ENCODE measurements around the gene ANO10.
"Not testable (repeated sequence)": the region's sequence is repeated elsewhere in the genome, so short reads cannot be mapped to it uniquely, and the experiment has no call there.

Gene ANO10

DNA sequence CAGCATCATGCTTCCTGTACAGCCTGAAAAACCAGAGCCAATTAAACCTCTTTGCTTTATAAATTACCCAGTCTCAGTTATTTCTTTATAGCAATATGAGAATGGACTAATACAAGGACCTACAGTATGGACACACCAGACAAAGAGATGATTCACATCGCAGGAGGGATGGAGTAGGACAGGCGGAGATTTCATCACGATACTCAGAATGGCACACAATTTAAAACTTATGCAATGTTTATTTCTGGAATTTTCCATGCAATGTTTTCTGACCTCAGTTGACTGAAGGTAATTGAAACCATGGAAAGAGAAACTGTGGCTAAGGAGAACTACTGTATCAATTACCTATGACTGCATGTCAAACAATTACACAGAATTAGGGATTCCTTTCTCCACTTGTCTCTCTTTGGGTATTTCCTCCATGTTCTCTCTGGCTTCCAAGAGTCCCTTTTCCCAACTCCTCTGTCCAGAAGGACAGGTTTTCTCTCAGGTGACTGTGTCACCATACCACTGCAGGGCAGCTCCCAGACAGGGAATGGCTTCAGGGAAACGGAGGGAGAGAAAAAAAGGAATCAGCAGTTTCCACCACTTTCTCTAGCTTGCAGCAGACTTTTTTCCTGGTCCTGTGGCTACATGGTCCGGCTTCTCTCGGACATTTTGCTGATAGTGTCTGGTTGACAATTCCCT, 3.0 kb upstream of the ANO10 start:
- DNase-seq: no peak

DNA sequence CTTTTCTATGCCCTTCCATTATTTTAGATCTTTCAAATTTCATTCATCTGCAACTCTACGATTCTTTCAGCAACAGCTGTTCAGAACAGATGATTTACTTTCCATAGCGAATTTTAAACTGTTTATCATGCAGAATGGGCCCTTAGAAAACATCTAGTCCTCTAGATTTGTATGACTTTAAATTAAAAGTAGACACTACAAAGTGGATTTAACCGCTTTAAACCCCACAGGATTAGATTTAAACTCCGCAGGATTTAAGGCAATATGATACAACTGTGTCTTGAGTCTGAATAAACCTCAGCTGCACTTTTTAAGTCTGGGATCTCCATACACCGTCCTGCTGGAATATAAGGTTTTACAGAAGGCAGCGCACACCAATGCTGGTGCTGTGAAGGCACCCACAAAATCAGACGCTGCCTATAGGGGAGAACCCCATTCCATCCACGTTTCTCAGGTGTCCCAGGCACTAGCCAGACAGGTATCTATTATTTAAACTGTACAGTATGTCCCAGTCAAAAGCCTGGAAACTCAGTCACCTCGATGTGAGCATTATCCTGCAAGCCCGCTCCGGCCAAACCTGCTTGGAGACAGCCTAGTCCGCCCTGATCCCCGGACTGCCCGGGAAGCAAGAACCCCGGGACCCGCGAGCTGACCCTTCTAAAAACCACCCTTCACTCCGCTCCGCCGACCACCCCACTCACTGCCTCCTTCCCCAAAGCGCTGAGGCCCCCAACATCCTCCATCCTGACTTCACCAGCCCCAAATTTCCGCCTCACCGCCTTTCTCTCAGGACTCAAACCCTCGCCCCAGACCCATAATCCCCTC, 768 bp downstream of the ANO10 start:
- no peak for DNase-seq

DNA sequence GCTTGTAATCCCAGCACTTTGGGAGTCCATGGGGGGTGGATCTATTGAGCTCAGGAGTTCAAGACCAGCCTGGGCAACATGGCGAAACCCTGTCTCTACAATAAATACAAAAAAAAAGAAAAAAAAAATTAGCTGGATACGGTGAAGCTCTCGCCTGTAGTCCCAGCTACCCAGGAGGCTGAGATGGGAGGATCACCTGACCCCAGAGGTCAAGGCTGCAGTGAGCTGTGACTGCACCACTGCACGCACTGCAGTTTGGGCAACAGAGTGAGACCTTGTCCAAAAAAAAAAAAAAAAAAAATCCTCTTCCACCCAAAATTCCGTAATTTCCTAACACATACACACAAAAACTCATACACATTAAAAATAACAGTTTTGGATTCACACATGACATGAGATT, 2.2 kb downstream of the ANO10 start:
- no peak for DNase-seq

DNA sequence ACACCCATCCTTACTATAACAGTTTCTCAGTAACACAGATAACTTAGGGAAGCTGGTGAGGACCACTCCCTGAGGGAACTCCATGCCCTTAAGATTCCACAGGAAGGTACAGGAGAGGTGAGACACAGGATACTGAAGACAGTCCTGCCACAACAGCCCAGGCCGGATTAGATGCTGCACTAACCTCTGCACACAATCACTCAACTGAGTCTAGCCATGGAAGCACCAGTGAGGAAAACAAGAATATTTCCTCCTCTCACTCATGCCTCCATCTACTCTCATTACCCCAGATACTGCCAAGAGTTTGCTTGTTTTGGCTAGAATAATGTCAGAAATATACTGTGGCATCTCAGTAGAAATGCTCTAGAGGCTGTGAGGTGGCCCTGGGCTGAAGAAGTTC, 3.7 kb downstream of the ANO10 start:
- DNase-seq: no peak

DNA sequence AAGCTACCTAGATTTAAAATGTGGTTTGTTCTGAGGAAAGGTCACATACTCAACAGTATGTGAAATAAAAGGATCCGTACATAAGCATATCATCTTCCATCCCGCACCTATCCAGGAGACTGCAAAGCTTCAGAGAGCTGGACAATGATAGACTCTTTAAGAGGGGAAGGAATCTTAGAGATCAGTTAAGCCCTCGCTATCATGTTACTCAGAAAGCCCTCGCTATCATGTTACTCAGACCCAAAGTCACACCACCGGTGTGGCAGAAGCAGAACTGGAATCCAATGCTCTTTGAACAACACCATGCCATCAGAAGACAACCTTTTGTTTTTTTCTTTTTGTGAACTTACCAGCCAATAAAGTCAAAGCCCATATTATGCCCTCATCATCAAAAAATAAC, 5.8 kb downstream of the ANO10 start:
- DNase-seq: no peak

DNA sequence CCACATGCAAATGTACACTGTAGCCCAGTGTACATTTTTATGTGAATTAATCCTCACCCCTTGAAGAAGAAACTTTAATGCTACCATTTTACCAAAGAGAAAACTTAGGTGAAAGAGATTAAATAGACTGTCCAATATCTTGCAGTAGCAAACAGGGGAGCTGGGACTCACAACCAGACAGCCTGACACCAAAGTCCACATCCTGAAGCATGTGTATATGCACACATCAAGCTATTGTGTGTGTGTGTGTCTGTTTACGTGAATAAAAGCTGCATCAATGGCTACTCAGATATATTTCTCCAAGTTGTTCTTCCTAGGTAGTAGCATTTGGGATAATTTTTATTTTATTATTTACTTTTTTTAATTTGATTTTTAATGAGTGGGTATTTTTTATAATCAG, 6.7 kb downstream of the ANO10 start:
- no peak for DNase-seq

DNA sequence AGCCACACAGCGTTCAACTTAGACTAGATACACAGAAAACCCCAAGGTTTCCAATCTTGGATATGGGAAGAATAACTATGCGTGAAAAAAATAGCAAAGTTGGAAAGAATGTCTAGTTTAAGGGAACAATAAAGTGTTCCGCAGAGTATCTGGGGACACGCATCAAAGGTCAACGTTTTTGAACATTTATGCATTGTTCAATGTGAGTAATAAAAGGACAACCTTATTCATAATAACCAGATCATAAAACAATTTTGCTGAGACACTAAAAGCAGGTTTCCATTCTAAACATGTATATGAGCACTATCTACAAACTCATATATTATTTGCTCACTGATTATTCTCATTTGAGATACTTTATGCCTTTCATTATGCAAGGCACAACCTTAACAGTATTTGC, 7.8 kb downstream of the ANO10 start:
- DNase-seq: no peak

DNA sequence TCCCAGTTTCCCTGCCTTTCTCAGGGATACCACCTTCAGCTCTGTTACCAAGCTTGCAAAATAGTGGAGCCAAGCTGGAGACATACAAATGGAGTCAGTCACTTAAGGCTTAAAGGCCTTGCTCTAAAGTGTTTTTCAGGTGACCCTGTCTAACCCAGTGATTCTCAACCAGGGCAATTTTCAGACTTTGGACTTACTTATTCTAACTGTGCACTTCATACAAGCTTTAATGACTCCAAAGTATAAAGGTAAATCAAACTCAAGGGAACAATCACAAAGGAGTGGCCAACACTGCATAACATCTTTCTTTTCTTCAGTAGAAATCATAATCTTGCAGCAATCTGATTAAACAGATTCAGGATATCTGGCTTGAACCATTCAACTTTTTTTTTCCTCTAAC, 9.4 kb downstream of the ANO10 start:
- no peak for DNase-seq

DNA sequence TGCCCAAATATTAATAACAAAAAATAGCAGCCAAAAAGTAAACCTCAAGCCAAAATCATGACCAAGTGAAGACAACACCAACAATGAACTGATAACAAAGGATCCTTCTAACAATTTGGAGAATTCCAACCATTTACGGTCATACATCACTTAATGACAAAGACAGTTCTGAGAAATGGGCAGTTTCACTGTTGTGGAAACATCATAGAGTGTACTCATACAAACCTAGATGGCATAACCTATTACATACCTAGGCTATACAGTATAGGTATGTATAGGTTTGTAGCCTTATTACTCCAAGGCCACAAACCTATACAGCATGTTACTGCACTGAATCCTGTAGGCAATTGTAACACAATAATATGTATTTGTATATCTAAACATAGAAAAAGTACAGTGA, 12.4 kb downstream of the ANO10 start:
- DNase-seq: no peak

DNA sequence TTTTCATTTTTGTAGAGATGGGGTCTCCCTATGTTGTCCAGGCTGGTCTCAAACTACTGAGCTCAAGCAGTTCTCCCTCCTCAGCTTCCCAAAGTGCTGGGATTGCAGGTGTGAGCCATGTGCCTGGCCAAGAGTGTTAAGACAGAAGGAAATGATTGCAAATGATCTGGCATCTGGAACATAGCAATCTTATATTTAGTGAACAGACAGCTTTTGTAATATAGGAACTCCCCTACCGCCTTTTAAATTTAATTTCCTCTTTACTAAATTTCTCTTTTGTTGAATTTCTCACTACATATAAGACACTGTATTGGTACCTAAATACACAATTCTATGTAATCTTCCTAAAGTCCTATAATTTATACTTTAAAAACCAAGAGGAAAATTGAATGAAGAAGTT, 13.1 kb downstream of the ANO10 start:
- no peak for DNase-seq

DNA sequence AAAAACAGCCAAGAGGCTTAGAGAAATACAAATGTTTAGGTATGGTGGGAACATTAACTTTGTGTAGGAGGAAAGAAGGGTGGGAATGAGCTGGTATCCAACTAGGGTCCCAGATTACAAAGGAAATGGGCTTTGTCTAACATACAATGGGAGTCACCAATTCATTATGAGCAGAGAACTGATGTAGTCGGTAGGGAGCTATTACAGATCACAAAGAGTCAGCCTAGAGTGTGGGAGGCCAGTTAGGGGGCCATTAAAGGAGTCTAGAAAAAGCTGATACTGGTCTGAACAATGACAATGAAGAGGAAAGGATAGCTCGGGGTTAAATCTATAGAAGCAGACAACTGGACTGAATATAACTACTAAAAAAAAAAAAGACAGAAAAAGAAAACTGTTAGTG, 15.5 kb downstream of the ANO10 start:
- DNase-seq: no peak

DNA sequence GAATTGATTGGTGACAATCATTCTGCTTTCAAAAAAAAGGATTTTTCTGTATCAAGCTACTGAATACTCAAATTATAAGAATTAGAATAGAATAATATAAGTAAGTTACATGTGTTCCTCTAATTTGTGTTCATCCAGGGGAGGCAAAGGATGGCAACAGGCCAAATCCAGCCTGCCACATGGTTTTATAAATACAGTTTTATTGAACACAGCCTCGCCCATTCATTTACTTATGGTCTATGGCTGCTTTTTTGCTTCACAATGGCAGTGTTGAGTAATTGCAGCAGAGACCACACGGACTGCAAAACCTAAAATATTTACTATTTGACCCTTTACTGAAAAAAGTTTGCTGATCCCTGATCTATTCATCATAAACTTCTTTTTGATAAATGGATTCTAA, 21.9 kb downstream of the ANO10 start:
- not testable (repeated sequence) for DNase-seq

DNA sequence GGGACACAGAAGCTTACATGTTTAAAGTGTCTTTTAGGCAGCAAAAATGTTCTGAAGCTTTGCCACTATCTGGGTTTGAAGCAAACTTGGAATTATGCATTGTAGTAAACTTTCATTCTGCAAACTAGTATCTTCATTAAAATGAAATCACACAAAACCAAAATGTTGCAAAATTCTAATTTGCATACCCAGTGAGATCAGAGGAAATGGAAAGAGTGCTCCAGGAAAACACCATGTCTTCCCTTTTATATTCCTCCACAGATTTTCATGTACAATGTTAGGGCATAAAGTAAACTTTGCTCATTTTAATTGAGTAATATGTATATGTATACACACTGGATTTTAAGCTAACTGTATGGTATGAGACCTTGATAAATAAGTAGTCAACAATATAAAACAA, 23.9 kb downstream of the ANO10 start:
- DNase-seq: no peak

DNA sequence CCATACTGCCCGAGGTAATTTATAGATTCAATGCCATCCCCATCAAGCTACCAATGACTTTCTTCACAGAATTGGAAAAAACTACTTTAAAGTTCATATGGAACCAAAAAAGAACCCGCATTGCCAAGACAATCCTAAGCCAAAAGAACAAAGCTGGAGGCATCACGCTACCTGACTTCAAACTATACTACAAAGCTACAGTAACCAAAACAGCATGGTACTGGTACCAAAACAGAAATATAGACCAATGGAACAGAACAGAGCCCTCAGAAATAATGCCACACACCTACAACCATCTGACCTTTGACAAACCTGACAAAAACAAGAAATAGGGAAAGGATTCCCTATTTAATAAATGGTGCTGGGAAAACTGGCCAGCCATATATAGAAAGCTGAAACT, 25.6 kb downstream of the ANO10 start:
- DNase-seq: not testable (repeated sequence)

DNA sequence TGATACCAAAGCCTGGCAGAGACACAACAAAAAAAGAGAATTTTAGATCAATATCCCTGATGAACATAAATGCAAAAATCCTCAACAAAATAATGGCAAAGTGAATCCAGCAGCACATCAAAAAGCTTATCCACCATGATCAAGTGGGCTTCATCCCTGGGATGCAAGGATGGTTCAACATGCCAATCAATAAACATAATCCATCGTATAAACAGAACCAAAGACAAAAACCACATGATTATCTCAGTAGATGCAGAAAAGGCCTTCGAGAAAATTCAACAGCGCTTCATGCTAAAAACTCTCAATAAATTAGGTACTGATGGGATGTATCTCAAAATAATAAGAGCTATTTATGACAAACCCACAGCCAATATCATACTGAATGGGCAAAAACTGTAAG, 26.5 kb downstream of the ANO10 start:
- not testable (repeated sequence) for DNase-seq

DNA sequence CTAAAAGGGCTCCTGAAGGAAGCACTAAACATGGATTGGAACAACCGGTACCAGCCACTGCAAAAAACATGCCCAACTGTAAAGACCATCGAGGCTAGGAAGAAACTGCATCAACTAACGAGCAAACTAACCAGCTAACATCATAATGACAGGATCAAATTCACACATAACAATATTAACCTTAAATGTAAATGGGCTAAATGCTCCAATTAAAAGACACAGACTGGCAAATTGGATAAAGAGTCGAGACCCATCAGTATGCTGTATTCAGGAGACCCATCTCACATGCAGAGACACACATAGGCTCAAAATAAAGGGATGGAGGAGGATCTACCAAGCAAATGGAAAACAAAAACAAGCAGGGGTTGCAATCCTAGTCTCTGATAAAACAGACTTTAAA, 28.2 kb downstream of the ANO10 start:
- DNase-seq: not testable (repeated sequence)

DNA sequence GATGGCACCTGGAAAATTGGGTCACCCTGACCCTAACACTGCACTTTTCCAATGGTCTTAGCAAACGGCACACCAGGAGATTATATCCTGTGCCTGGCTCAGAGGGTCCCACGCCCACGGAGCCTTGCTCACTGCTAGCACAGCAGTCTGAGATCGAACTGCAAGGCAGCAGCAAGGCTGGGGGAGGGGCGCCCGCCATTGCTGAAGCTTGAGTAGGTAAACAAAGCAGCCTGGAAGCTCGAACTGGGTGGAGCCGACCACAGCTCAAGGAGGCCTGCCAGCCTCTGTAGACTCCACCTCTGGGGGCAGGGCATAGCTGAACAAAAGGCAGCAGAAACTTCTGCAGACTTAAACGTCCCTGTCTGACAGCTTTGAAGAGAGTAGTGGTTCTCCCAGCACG, 29.9 kb downstream of the ANO10 start:
- not testable (repeated sequence) for DNase-seq

DNA sequence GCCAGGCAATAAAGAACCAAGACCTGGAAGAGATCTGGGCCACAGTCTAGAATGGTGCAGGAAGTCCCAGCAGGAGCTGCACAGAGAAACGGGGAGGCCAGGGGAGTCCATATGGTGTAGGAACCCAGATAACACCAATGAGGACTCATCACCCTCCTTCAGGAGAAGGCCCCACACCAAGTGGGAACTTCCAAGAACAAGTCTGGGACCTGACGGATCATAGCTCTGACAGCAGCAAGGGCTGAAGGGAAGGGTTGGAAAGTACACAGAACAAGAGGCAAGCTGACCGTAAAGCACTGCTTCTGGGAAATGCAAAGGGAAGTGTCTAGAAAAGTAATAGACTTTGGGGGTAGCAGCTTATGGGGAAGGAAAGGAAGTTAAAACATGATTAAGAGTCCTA, 34.5 kb downstream of the ANO10 start:
- DNase-seq: no peak

DNA sequence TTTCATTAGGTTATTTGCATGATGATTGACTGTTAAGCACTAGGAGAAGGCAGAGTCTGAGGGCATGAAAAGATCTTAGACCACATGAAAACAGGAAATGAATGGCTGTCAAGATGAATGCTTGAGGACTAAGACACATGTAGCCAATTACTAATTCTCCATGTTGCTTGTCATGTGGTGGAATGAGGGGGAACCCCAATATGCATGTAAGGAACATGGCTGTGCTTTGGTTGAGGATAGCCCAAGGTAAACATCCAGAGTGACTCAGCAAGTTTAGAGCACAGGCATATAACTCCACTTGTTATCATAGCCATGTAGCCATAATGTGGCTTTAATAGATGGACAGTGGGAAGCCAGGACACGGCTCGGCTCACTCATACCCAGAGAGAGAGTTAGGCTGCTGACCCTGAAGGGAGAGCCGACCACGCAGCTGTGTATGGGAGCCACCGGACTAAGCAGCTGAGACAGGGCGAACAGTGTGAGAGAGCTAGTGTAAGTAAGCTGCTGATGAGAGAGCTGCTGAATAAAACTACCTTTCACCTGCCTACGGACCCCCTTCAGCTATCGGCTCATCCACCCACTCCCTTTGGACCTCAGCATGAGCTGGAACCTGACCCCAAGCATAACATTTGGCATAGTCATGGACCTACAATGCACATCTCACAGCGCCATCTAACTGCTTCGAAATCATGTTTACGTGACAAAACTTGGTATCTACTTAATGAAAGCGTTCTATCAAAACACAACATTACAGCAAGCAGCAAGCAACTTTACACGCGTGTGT, 37.6 kb downstream of the ANO10 start:
- DNase-seq: no peak

DNA sequence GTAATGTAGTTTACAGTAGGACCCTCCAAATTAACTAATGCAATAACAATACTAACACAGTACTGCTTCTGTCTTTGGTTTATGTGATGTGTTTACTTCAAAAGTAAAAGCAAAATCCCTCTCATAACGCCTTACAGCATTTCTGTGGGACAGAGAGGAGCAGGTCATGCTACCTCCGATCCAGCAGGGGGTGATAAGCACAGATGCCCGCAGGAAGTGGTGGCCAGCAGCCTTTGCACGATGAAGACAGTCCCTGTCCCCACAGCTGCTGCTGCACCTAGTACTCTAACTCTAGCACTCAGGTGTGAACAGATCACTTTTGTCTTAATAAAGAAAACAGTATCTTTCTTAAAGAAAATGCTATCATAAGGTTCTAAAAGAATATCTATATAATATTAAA, 38.3 kb downstream of the ANO10 start:
- no peak for DNase-seq

DNA sequence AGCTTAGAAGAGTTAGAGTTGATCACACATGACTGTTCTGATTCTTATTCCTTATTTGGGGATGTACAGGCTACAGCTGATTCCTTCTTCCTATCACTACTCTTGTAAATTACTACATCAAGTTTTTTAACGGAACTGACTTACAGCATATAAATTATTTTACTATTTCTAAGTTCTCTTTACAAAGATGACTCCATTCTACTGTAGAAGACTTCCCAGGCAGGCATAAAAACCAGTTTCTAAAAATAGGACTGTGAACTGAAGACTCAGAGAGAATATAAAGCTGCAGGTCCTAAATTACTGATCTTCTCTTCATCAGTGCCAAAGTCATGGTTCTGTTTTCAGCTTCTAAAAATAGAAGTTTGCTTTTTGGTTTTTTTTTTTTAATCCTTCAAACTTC, 38.9 kb downstream of the ANO10 start:
- no peak for DNase-seq

DNA sequence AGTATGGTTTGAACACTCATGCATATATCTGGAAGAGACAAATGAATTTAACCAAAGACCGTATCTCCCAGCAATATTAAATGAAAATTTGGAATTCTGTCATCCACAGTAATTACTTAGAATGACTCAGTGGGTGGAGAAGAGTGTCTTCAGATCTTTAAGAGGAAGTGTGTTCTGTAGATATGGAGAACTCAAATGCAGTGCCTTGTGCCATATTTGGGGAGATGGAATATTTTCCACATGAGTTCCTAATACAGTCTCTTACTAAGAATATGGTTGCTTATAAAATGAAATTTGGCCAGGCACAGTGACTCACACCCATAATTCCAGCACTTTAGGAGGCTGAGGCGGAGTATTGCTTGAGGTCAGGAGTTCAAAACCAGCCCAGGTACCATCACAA, 40.5 kb downstream of the ANO10 start:
- no peak for DNase-seq

DNA sequence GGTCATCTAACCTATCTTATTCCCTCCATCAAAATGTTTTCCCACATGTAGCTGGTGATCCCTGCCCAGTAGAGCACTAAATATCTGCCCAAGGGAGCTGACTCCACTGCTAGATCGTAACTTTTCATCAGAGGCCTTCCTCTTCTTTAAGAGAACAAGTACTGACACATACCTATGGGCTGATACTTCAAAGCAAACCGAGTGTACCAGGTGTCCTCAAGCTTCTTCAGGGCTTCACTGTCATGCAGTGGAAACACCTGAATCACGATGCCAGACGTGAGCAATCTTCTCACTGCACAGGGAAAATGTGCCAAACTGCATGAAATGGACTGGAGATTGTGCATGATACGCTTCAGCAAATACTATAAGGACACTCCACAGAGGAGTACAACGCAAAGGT, 41.6 kb downstream of the ANO10 start:
- DNase-seq: no peak

DNA sequence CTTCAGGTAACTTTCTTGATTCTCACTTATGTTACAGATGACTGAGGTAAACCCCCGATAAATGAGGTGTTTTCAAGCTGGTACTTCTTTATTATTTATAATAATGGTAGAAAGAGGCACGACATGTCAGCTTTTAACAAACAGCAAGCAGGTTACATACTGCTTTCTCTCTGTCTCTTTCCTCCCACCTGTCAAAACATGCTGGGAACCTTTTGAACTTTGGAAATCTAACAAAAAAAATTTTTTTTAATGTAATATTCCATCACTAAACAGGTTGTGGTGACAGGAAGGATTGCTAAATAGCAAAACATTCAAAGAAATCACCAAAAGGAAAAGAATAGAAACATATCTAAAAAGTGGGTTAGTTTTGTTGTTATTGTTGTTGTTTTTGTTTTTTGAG, 48.2 kb downstream of the ANO10 start:
- DNase-seq: no peak

All from activated CD4-positive, alpha-beta T cell treated with anti-CD3 and anti-CD28 coated beads for 1 hour (primary cell).